ENCODE results near the gene TEPSIN.

Gene TEPSIN

DNA sequence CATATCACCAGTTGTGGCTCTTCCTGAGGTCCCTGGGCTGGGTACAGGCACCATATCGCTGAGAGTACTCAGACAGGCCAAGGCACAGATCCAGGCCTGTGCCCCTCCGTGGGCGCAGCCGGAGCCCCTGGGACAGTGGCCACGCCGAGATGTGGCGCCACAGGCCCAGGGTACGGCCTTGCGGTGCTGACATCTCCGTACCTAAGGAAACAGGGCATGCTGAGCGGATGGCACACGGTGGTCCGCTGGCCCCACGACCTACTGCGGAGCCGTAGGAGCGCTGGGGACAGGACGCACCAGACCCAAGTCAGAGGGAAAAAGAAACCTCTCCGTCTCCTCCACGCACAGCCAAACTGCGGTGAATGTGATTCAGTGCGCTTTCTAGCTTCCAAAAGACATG, 26.7 kb upstream of the TEPSIN start:
- H3K4me1 ChIP-seq: no peaks in the 10 kb centered on the region
- DNase-seq: no peak
- H3K4me3 ChIP-seq: no peak overlapping the region
- H3K9me3 ChIP-seq: no peaks in the 10 kb centered on the region
- H3K27me3 ChIP-seq: no peaks in the 10 kb centered on the region
- intact Hi-C loops (cut with DNase I; ENCODE audit: low total_unique reads): no loop called here
- H3K27ac ChIP-seq: no peak overlapping the region
- TF ChIP-seq, protein P1, sequence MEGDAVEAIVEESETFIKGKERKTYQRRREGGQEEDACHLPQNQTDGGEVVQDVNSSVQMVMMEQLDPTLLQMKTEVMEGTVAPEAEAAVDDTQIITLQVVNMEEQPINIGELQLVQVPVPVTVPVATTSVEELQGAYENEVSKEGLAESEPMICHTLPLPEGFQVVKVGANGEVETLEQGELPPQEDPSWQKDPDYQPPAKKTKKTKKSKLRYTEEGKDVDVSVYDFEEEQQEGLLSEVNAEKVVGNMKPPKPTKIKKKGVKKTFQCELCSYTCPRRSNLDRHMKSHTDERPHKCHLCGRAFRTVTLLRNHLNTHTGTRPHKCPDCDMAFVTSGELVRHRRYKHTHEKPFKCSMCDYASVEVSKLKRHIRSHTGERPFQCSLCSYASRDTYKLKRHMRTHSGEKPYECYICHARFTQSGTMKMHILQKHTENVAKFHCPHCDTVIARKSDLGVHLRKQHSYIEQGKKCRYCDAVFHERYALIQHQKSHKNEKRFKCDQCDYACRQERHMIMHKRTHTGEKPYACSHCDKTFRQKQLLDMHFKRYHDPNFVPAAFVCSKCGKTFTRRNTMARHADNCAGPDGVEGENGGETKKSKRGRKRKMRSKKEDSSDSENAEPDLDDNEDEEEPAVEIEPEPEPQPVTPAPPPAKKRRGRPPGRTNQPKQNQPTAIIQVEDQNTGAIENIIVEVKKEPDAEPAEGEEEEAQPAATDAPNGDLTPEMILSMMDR (IDR thresholded peaks at IDR 0.05): no peak
- peaks cover 53 to 85% (median 75%) of the 10 kb centered on the region in 3 donors for H3K36me3 ChIP-seq

DNA sequence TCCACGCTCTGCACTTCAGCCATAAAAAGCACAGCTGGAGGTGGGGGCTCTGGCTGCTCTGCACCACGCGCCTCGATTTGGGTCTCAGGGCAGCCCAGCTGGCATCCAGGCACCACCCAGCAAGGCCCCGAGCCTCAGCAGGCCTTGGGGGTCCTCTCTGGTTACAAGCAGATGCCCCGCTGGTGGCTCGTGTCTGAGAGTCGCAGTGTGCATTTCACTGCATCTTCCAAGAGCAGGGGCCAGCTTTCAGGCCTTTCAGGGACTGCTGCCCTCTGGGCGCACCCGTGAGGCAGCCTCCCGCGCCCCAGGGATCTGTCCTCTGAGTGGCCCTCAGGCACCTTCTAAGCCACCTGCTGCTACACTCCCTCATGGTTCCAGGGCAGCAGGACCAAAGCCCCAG, 25.8 kb upstream of the TEPSIN start:
- no peaks in the 10 kb centered on the region for H3K9me3 ChIP-seq
- H3K36me3 ChIP-seq: peaks cover 45 to 85% (median 75%) of the 10 kb centered on the region in 3 donors
- H3K27ac ChIP-seq: no peak overlapping the region
- no peak for DNase-seq
- H3K27me3 ChIP-seq: no peaks in the 10 kb centered on the region
- TF ChIP-seq, protein P1 (IDR thresholded peaks at IDR 0.05): no peak
- H3K4me1 ChIP-seq: no peaks in the 10 kb centered on the region
- intact Hi-C loops (cut with DNase I; ENCODE audit: low total_unique reads): loop anchor here (5.0 kb wide), 1 partner anchor 567 kb away; no protein-coding TSS in a partner anchor
- no peak overlapping the region for H3K4me3 ChIP-seq

- Histone ChIP-seq H3K27ac (no peak overlapping the region), H3K27me3 (no peaks in the 10 kb centered on the region), H3K36me3 (peaks cover 44 to 90% (median 79%) of the 10 kb centered on the region in 3 donors), H3K4me3 (no peak overlapping the region), H3K9me3 (no peaks in the 10 kb centered on the region), H3K4me1 (no peaks in the 10 kb centered on the region)
- TF ChIP-seq, protein P1 (IDR thresholded peaks at IDR 0.05): no peak
- no peak for DNase-seq
- intact Hi-C loops (cut with DNase I; ENCODE audit: low total_unique reads): loop anchor here (5.0 kb wide), 1 partner anchor 566 kb away; no protein-coding TSS in a partner anchor
Measured at GRCh38 chr17:81263371-81264181, 24.7 kb upstream of the TEPSIN start.

DNA sequence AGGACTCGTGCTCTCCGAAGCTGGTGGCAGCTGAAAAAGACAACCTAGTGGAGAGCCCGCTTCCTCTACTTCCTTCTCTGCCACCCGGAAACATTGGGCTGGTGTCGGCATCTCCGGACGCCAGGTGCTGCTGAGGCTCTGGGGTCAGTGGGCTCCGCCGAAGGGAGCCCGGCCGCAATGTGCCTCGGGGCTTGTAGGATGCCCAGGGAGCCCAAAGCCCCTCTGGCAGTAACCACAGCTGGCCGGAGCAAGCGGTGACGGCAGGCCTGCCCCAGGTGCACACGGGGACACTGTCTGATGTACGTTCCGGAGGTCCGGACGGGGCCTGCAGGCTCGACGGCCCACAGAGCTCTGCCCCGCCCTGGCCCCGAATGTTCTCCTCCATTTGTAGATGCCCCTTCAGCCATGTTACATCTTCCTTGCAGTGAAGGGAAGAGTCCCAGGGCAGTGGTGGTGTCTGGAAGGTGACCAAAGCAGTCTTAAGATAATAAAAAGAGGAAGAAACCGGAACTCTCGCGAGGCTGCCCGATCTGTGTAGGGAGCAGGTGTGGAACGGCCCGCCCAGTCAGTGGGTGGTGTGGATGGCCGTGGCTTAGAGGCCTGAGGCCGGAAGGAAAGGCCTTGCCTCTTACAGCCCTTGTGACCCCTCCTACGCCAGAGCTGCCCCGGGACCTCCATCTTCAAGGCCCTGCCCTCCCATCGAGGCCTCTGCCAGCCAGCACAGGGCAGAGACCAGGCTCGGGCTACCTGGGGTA, 22.9 kb upstream of the TEPSIN start:
- intact Hi-C loops (cut with DNase I; ENCODE audit: low total_unique reads): loop anchor here (5.0 kb wide), 1 partner anchor 564 kb away; no protein-coding TSS in a partner anchor
- no peak for DNase-seq
- no peaks in the 10 kb centered on the region for H3K9me3 ChIP-seq
- TF ChIP-seq, protein P1 (IDR thresholded peaks at IDR 0.05): no peak
- no peaks in the 10 kb centered on the region for H3K27me3 ChIP-seq
- peaks cover 44 to 99% (median 80%) of the 10 kb centered on the region in 3 donors for H3K36me3 ChIP-seq
- H3K4me1 ChIP-seq: no peaks in the 10 kb centered on the region
- no peak overlapping the region for H3K4me3 ChIP-seq
- no peak overlapping the region for H3K27ac ChIP-seq

DNA sequence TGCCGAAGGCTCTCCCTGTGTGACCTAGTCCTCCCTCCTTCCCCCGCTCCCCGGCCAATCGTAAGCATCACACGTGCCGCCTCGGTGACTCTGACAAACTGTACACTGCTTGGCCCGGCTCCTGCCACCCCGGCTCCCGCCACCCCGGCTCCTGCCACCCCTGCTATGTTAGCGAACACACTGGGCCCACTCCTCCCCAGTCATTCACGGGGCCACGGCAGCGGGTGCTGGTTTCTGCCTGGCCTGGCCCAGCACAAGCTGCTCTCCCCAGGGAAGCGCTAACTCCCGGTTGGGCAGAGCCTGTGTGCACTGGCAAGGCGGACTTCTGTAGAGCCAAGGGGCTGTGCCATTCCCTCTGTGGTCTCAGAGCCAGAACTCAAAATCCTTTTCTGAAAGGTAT, 22.2 kb upstream of the TEPSIN start:
- H3K27ac ChIP-seq: no peak overlapping the region
- no peak for DNase-seq
- intact Hi-C loops (cut with DNase I; ENCODE audit: low total_unique reads): loop anchor here (5.0 kb wide), 1 partner anchor 564 kb away; no protein-coding TSS in a partner anchor
- H3K27me3 ChIP-seq: no peaks in the 10 kb centered on the region
- H3K36me3 ChIP-seq: peaks cover 44 to 96% (median 80%) of the 10 kb centered on the region in 3 donors
- H3K4me1 ChIP-seq: no peaks in the 10 kb centered on the region
- H3K9me3 ChIP-seq: no peaks in the 10 kb centered on the region
- TF ChIP-seq, protein P1 (IDR thresholded peaks at IDR 0.05): no peak
- H3K4me3 ChIP-seq: no peak overlapping the region

All from tibial artery (tissue), 4 donors.